LNCaP clone FGC (cell line): ENCODE results near the gene KIFC1.

Experiments used
- DNase-seq: peaks from one replicate; pipeline ENCODE4 v3.0.0-alpha.2; 2011; ENCODE audit warnings: low read depth
- H3K4me3 ChIP-seq: 2 replicates; pipeline ENCODE4 v1.5.1; 2011; ENCODE audit warnings: mild to moderate bottlenecking, low read depth, low read length, control low read depth
- CTCF ChIP-seq: IDR thresholded peaks from 2 replicates; pipeline ENCODE4 v1.5.1; 2012; ENCODE audit warnings: mild to moderate bottlenecking; ENCODE audit not compliant: control insufficient read depth, insufficient read depth; ENCODE audit errors: extremely low read depth

KIFC1 gene

GRCh38 chr6:33428224-33428965 lies 36.8 kb downstream of the KIFC1 start:
- DNase-seq = no peak
- H3K4me3 ChIP-seq = peak overlapping the region; percentile 60
- peak; percentile 31 for TF ChIP-seq CTCF

GRCh38 chr6:33428966-33429749 lies 37.5 kb downstream of the KIFC1 start:
- no peak for TF ChIP-seq CTCF
- DNase-seq = no peak
- H3K4me3 ChIP-seq = peak overlapping the region; percentile 60; the same call in 1 of the 2 replicates

GRCh38 chr6:33429750-33430052 lies 38.1 kb downstream of the KIFC1 start:
- TF ChIP-seq CTCF = no peak
- H3K4me3 ChIP-seq = no peak overlapping the region
- DNase-seq = no peak

DNA sequence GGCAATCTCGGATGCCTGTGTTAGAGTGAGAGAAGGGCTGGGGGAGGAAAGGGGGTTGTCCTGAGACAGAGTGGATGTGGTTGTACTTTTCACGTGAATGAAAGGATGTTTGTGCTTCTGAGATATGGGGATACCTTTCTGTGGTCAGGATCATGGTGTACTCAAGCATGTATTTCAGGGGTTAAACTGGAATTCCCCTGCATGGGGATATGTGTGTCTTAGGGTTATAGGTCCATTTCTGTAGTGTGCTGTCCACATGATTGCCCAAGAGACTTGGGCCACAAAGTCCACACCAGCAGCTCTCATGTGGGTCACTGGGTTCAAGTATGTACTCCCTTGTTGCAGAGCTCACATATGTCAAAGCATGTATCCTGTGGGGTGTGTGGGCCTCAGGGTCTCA lies 38.7 kb downstream of the KIFC1 start:
- H3K4me3 ChIP-seq = no peak overlapping the region
- TF ChIP-seq CTCF = no peak
- DNase-seq = no peak

- no peak for DNase-seq
- no peak overlapping the region for H3K4me3 ChIP-seq
- no peak for TF ChIP-seq CTCF
Observed at GRCh38 chr6:33430991-33431879, 39.6 kb downstream of the KIFC1 start.

GRCh38 chr6:33431880-33432541 lies 40.4 kb downstream of the KIFC1 start:
- H3K4me3 ChIP-seq = no peak overlapping the region
- no peak for TF ChIP-seq CTCF
- DNase-seq = no peak
